GM19463 (cell line): ENCODE data around the gene SF3A1.

Experiments used
- ATAC-seq: cut with Tn5 transposase; IDR thresholded peaks from one replicate; pipeline ENCODE4 v1.9.1; 2021; ENCODE audit warnings: mild to moderate bottlenecking, moderate library complexity; ENCODE audit not compliant: unreplicated experiment

SF3A1 gene

DNA sequence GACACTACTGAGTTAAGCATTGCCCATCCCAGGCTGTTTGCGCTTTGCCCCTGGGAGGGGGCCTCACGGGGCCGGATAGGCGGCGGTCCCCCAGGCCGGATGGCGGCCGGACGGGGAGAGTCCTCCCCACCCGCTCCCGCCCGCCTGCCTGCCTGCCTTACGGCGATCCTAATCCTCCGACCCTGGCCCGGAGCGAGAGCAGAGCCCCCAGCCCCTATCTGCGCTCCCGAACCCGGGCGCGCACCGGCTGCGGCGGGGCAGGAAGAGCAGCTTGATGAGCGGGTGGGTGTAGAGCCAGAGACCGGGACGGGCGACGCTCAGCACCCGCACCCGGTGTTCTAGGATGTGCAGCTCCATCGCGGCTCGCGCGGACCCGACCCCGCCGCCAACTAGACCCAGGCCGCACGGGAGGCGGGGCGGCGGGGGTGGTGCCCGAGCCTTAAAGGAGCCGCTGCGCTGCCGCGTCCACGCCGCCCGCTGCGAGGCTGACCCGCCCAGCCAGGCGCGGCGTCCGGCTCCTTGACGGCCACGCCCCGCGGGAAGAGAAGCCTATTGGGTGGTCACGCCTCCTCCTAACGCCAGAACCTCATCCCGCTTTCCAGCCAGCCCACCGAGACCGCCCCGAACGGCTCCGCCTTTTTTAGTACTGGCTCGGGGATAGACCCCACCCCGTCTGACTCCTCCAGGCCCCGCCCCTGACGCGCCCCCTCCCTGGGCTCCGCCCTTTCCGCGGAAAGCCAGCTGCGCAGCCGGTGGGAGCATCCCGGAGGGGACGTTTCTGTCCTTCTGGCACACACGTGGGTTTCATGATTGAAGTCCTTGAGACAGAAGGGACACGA, 67.3 kb downstream of the SF3A1 start, which contains the start of gene CASTOR1:
CASTOR1 (minus strand) TSS at position 365 of the 839 bp plus-strand sequence; CDS start at position 357, 8 bp downstream.
- ATAC-seq, result peak; percentile 66

GRCh38 chr22:30288419-30289140, 68.1 kb downstream of the SF3A1 start:
- ATAC-seq, result no peak

GRCh38 chr22:30287648-30288418, 68.9 kb downstream of the SF3A1 start:
- no peak for ATAC-seq

DNA sequence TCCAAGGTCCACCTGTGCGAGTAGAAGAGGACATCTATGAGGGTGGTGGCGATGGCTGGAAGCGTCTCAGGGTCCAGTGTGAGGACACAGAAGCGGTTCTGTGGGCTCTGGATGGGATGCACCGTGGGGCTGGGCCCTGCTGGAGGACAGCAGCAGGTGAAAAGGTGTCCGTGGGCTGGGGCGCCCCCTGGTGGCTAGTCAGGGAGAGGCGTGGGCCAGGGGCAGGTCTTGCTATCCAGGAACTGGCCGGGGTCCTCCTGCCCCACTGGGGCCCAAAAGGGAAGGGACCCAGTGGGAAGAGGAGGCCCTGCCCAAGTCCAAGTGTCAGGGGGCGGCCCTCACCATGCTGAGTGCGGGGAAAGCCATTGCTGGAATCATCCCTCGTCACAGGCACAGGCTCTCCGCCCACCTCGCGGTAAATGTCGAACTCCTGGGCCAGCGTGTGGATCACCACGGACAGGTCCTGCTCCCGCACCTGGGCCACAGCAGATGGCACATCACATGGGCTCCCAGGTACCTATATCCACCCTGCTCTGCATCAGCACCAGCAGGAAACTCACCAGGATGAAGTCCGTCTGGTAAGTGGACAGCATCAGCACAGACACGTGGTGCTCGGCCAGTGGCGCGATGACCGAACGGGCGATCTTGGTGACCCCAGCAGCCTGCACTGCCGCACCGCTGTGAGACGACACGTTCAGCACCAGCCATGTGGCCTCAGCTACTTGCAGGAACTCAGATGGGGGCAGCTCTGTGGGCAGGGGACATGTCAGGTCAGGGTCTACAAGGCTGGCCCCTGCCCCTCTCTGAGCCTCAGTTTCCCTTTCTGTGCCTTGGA, 69.7 kb downstream of the SF3A1 start:
- no peak for ATAC-seq

GRCh38 chr22:30286331-30286730, 70.4 kb downstream of the SF3A1 start:
- ATAC-seq, result no peak

- ATAC-seq, result no peak
Observed at GRCh38 chr22:30285846-30286200, 70.9 kb downstream of the SF3A1 start.

DNA sequence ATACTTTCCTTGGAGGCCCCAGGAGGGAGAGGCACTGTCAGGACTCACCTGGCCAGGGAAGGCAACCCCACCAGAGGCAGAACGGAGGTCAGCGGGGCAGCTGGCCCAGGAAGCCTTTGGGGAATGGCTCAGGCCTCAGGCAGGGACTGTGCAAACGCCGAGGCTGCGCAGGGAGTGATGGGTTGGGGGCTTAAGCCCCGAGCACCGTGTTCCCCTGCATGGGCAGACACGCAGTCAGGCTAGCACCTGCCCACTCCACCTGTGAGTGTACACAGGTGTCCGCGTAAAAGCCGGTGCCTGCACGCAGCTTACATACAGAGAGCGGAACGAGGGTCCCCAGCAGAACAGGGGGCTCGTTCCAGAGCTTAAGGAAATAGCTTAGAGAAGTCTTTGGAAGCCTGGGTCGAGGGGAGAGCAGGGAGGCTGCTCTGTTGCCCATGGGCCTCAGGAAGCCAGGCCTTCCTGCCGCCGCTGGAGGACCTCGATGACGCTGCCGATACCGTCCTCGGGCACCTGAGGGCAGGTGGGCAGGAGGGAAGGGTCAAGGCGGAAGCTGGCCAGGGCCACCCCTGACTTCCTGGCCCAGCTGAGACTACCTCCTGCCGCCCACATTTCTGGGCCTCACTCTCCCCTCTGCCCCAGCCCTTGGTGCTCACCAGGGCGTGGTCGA, 71.4 kb downstream of the SF3A1 start:
- ATAC-seq, result no peak

DNA sequence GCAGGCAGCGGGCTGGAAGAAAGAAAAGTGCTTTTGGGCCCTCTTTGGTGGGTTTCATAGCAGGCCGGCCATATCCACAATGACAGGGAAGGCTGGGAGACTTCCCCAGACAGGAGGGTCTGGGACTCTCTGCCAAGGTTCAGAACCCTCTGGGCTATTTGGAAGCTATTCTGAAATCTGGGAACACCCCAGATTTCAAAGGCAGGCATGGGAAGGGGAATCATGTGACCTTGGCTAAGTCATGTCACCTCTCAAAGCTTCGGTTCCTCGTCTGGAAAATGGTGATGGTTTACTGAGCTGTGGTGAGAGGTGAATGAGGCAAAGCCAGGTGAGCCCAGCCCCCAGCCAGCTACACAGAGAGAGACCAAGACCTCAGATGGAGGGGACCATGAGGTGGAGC, 72.0 kb downstream of the SF3A1 start:
- no peak for ATAC-seq

GRCh38 chr22:30284172-30284571, 72.5 kb downstream of the SF3A1 start:
- no peak for ATAC-seq

DNA sequence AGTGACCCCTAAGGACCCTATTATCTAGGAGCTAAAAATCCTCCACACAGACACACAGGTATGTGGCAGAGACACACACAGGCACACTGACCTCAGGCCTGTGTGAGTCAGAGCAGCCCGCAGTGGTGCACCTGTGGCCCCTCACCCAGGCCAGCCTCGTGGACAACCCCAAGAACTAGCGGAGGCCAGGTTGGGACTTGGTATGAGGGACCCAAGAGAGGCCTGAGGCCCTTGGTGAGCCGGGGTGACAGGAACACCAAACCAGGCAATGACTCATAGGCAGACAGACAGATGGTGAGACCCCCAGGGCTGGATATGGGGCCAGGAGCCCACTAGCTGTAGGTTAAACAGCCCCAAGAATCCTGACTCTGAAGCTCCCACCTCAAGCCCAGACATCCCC, 73.4 kb downstream of the SF3A1 start:
- no peak for ATAC-seq

DNA sequence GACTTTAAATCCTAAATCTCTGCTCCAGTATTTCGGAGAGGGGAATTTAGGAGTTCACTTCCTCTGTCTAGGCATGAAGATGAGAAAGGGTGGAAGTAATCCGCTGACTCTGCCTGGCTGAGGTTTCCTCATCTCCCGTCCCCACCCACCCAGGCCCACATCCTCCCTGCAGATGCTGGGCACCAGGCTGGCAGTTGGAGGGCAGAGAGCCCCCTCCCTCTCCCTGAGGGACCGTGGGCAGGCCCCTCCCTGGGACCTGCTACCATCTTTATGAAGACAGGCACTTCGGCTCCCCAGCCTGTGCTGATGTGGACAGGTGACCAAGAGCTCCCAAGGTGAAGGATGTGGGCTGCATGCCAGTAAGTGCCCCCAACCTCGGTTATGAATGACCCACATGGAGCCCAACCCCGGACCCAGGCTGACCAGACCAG, 74.1 kb downstream of the SF3A1 start:
- ATAC-seq, result no peak
